GM23248 (cell line): Measurements from ENCODE around the gene SINHCAF. TPM values are rescaled to one million over a fixed set of nuclear protein-coding genes. Genes with fewer than 3 reads are reported as not detected.
"Not testable (repeated sequence)": the region's sequence is repeated elsewhere in the genome, so short reads cannot be mapped to it uniquely, and the experiment has no call there.

Experiments used
- DNase-seq: peaks from one replicate; pipeline ENCODE4 v3.0.0-alpha.2; 2015
- H2AFZ ChIP-seq: fragments of 200-600 bp; sonication (generic); 2 replicates; pipeline ENCODE4 v1.6.1; 2016; ENCODE audit warnings: antibody characterized with exemption
- H3F3A ChIP-seq: fragments of 200-600 bp; sonication (generic); 2 replicates; pipeline ENCODE4 v1.6.1; 2016; ENCODE audit warnings: mild to moderate bottlenecking, antibody characterized with exemption, mixed run types; ENCODE audit not compliant: insufficient read depth
- H3K27ac ChIP-seq: fragments of 200-600 bp; sonication (generic); 2 replicates; pipeline ENCODE4 v1.5.1; 2016; ENCODE audit warnings: mild to moderate bottlenecking
- H3K27me3 ChIP-seq: fragments of 200-600 bp; sonication (generic); replicated peaks from 2 replicates; pipeline ENCODE4 v1.6.1; 2016; ENCODE audit warnings: mild to moderate bottlenecking; ENCODE audit not compliant: insufficient read depth
- H3K36me3 ChIP-seq: fragments of 200-600 bp; sonication (generic); 2 replicates; pipeline ENCODE4 v1.6.1; 2016; ENCODE audit warnings: low read depth, mild to moderate bottlenecking
- H3K4me1 ChIP-seq: fragments of 200-600 bp; sonication (generic); 2 replicates; pipeline ENCODE4 v1.6.1; 2016; ENCODE audit warnings: mild to moderate bottlenecking; ENCODE audit not compliant: insufficient read depth
- H3K4me2 ChIP-seq: fragments of 200-600 bp; sonication (generic); one replicate; pipeline ENCODE4 v1.6.1; 2016; ENCODE audit warnings: mild to moderate bottlenecking; ENCODE audit not compliant: unreplicated experiment
- H3K4me3 ChIP-seq: fragments of 200-600 bp; sonication (generic); 2 replicates; pipeline ENCODE4 v1.5.1; 2016; ENCODE audit warnings: mild to moderate bottlenecking
- H3K79me2 ChIP-seq: fragments of 200-600 bp; sonication (generic); 2 replicates; pipeline ENCODE4 v1.6.1; 2016; ENCODE audit warnings: mild to moderate bottlenecking; ENCODE audit not compliant: insufficient read depth
- H3K9ac ChIP-seq: fragments of 200-600 bp; sonication (generic); 2 replicates; pipeline ENCODE4 v1.6.1; 2016; ENCODE audit warnings: mild to moderate bottlenecking
- H3K9me2 ChIP-seq: fragments of 200-600 bp; sonication (generic); 2 replicates; pipeline ENCODE4 v1.6.1; 2016; ENCODE audit warnings: mixed run types, mild to moderate bottlenecking, moderate library complexity; ENCODE audit not compliant: insufficient read depth
- H3K9me3 ChIP-seq: fragments of 200-600 bp; sonication (generic); one replicate; pipeline ENCODE4 v1.6.1; 2017; ENCODE audit warnings: low read depth
- H4K20me1 ChIP-seq: fragments of 200-600 bp; sonication (generic); 2 replicates; pipeline ENCODE4 v1.6.0; 2016; ENCODE audit not compliant: insufficient read depth
- EZH2 ChIP-seq: fragments of 200-600 bp; sonication (generic); IDR thresholded peaks from 2 replicates; pipeline ENCODE4 v1.6.1; 2018; ENCODE audit warnings: antibody characterized with exemption, mild to moderate bottlenecking; ENCODE audit not compliant: insufficient read depth, poor library complexity, severe bottlenecking
- EZH2phosphoT487 ChIP-seq: fragments of 200-600 bp; sonication (generic); IDR thresholded peaks from 2 replicates; pipeline ENCODE4 v1.6.1; 2018; ENCODE audit warnings: antibody characterized with exemption, moderate library complexity, mild to moderate bottlenecking, low read depth; ENCODE audit not compliant: insufficient read depth
- WGBS, 2 experiments: methylation state at CpG; one replicate each; pipeline ENCODE4 v1.1.6; 2015 to 2017; ENCODE audit warnings: low lambda C conversion rate in 2 of 2, low coverage in 1 of 2; ENCODE audit errors: missing lambda C conversion rate in 2 of 2; 5-methylcytosine and 5-hydroxymethylcytosine counted together
- in situ Hi-C: fragments of 300-500 bp; cut with MboI; formaldehyde crosslinking; loops from 2 replicates; pipeline ENCODE4 v1.15.0; 2020
- polyA plus RNA-seq: library from polyadenylated mRNA; unstranded; fragments of >200 nt; fragmentation: Nextera tagmentation; extraction: Ambion mirVana; gene quantifications from 2 replicates; pipeline ENCODE4 v1.2.1, GENCODE V29; 2016
- total RNA-seq: library from RNA; depleted of rRNA; stranded (reverse); fragments of >200 nt; shearing (Covaris generic); gene quantifications from 2 replicates; pipeline ENCODE4 v1.2.3, GENCODE V29; 2014; rRNA removed

Gene SINHCAF
- 8.7 and 10.4 TPM in 2 replicates for total RNA-seq
- 14.4 and 14.7 TPM in 2 replicates for polyA plus RNA-seq

GRCh38 chr12:31325877-31326631 lies at the start of gene SINHCAF:
Gene SINHCAF, minus strand, starts transcription at chr12:31326150. Its CDS starts 27,946 bp downstream, at chr12:31298204.
- H3F3A ChIP-seq: peaks cover 15% of the 10 kb centered on the region; the same call in 1 of the 2 replicates
- peaks cover 29% of the 10 kb centered on the region for H3K79me2 ChIP-seq
- H3K9me3 ChIP-seq: no peaks in the 10 kb centered on the region
- H3K9me2 ChIP-seq: no peaks in the 10 kb centered on the region
- peaks cover 16% of the 10 kb centered on the region for H3K27me3 ChIP-seq
- peak within 1 kb of the TSS; percentile 97 for H3K4me2 ChIP-seq
- H3K36me3 ChIP-seq: no peaks in the 10 kb centered on the region
- H2AFZ ChIP-seq: peak within 1 kb of the TSS; percentile 98
- no peaks in the 10 kb centered on the region for H4K20me1 ChIP-seq
- no peak for TF ChIP-seq EZH2
- TF ChIP-seq EZH2phosphoT487: no peak
- peak within 1 kb of the TSS; percentile 44 for H3K27ac ChIP-seq
- no peaks in the 10 kb centered on the region for H3K4me1 ChIP-seq
- peak within 1 kb of the TSS; percentile 98 for H3K4me3 ChIP-seq
- 0 to 1% methylated on average over 40 to 55 of the region's 55 CpGs for WGBS, 2 experiments
- peak; percentile 99 for DNase-seq
- peak within 1 kb of the TSS; percentile 85 for H3K9ac ChIP-seq
- in situ Hi-C loops: no loop called here

GRCh38 chr12:31375422-31375821 lies 49.5 kb upstream of the SINHCAF start:
- in situ Hi-C loops, H3K4me3 ChIP-seq, H3K4me1 ChIP-seq, H3K9ac ChIP-seq, H3F3A ChIP-seq, H3K79me2 ChIP-seq, H2AFZ ChIP-seq, DNase-seq, H4K20me1 ChIP-seq, H3K27ac ChIP-seq, H3K9me2 ChIP-seq, H3K36me3 ChIP-seq, H3K4me2 ChIP-seq, H3K9me3 ChIP-seq, H3K27me3 ChIP-seq: not testable (repeated sequence)
- WGBS, 2 experiments: 76 to 83% methylated on average over 6 of the region's 6 CpGs

GRCh38 chr12:31371256-31371620 lies 45.3 kb upstream of the SINHCAF start:
- no peaks in the 10 kb centered on the region for H3K79me2 ChIP-seq
- WGBS, 2 experiments: 94 to 100% methylated on average over 2 of the region's 2 CpGs
- H3K4me3 ChIP-seq: no peak overlapping the region
- H3K27me3 ChIP-seq: no peaks in the 10 kb centered on the region
- no peak overlapping the region for H3K9ac ChIP-seq
- H3K27ac ChIP-seq: no peak overlapping the region
- H3K4me2 ChIP-seq: no peak overlapping the region
- peaks cover 7% of the 10 kb centered on the region; the same call in 1 of the 2 replicates for H3F3A ChIP-seq
- no peaks in the 10 kb centered on the region for H3K9me3 ChIP-seq
- no peaks in the 10 kb centered on the region for H3K9me2 ChIP-seq
- H3K4me1 ChIP-seq: peaks cover 7% of the 10 kb centered on the region; the same call in 1 of the 2 replicates
- H4K20me1 ChIP-seq: no peaks in the 10 kb centered on the region
- DNase-seq: no peak
- TF ChIP-seq EZH2 (no peak), EZH2phosphoT487 (no peak)
- peak overlapping the region; percentile 98; the same call in 1 of the 2 replicates for H2AFZ ChIP-seq
- H3K36me3 ChIP-seq: no peaks in the 10 kb centered on the region
- in situ Hi-C loops: no loop called here

- Histone ChIP-seq H3K27ac (no peak overlapping the region), H3K4me3 (peak overlapping the region; percentile 56), H3F3A (peaks cover 7% of the 10 kb centered on the region; the same call in 1 of the 2 replicates), H3K4me2 (peak overlapping the region; percentile 69), H3K27me3 (no peaks in the 10 kb centered on the region), H3K79me2 (no peaks in the 10 kb centered on the region), H3K9me2 (no peaks in the 10 kb centered on the region), H3K36me3 (no peaks in the 10 kb centered on the region), H2AFZ (peak overlapping the region; percentile 98), H3K9ac (peak overlapping the region; percentile 57), H3K4me1 (peaks cover 7% of the 10 kb centered on the region; the same call in 1 of the 2 replicates), H3K9me3 (no peaks in the 10 kb centered on the region), H4K20me1 (no peaks in the 10 kb centered on the region)
- WGBS, 2 experiments: 63 to 65% methylated on average over 10 of the region's 10 CpGs
- in situ Hi-C loops: no loop called here
- no peak for DNase-seq
- TF ChIP-seq EZH2 (no peak), EZH2phosphoT487 (no peak)
These were observed 44.7 kb upstream of the SINHCAF start for GRCh38 chr12:31370531-31371255.
